Activated CD8-positive, alpha-beta T cell treated with anti-CD3 and anti-CD28 coated beads, Interleukin-2, amount 10 ng/mL, durations not matched to agents 7 days and 5 days (primary cell): ENCODE measurements around the gene TARBP1. TPM values are rescaled to one million over a fixed set of nuclear protein-coding genes. Genes with fewer than 3 reads are reported as not detected.

ENCODE experiments used
- ATAC-seq: fragments of 150-1000 bp; cut with Tn5 transposase; one replicate; pipeline ENCODE4 v1.10.0; 2021; ENCODE audit warnings: moderate library complexity
- CTCF ChIA-PET: fragments of 350-600 bp; sonication (Branson Sonifier 250); formaldehyde crosslinking; loops from one replicate; lab custom pipeline; 2021; ENCODE audit warnings: antibody characterized with exemption; lab: Charles Lee
- POLR2A ChIA-PET: fragments of 350-600 bp; sonication (Branson Sonifier 250); formaldehyde crosslinking; loops from one replicate; lab custom pipeline; 2021; ENCODE audit warnings: antibody characterized with exemption; lab: Charles Lee
- DNase-seq: peaks from one replicate; pipeline ENCODE4 v3.0.0-alpha.2; 2020
- H3K27ac Mint-ChIP-seq: one replicate; pipeline ENCODE4 v1.8.0; 2021; ENCODE audit warnings: mild to moderate bottlenecking, mixed read lengths
- H3K27me3 Mint-ChIP-seq: one replicate; pipeline ENCODE4 v1.8.0; 2021; ENCODE audit warnings: low read depth, mixed read lengths
- H3K36me3 Mint-ChIP-seq: one replicate; pipeline ENCODE4 v1.8.0; 2021; ENCODE audit warnings: low read depth, mixed read lengths
- H3K4me1 Mint-ChIP-seq: one replicate; pipeline ENCODE4 v1.8.0; 2021; ENCODE audit warnings: low read depth, mixed read lengths
- H3K4me3 Mint-ChIP-seq: one replicate; pipeline ENCODE4 v1.8.0; 2021; ENCODE audit warnings: mild to moderate bottlenecking, mixed read lengths
- H3K9me3 Mint-ChIP-seq: one replicate; pipeline ENCODE4 v1.8.0; 2022; ENCODE audit warnings: mixed read lengths; ENCODE audit not compliant: insufficient read depth
- total RNA-seq, 2 experiments: library from RNA; stranded (reverse); gene quantifications; one replicate each; pipeline ENCODE4 v1.2.3, GENCODE V29; 2021

TARBP1 gene
- total RNA-seq, 2 experiments from 2014 or later: 35.7 TPM

DNA sequence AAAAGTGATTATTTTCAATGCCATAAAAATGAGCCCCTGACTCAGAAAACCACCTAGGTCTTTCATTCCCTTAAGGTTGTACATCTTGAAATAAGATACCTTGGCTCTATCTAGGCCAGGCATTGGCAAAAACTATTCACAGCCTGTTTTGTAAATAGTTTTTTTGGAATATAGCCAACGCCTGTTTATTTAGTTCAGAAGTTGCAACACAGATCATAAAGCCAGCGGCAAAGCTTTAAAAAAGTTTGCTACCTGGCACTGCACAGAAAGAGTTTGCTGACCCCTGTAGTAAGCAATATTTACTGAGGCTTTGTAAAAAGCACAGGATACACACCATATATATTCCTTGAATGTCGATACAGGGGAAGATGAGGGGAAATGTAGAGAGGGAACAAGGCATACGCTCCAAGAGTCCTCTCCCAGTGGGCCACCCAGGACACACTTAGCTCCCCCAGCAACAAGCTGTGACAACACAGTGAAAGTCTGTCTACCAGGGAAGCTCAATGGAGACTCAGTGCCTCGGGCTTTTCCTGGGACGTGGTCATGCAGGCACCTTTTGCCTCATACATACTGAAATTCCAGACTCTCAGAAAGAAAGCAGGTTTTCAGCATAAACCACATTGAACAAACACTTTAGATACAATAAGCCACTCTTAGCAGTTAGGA is 20.5 kb downstream of the TARBP1 start:
- Mint-ChIP-seq H3K27ac (no peak overlapping the region), H3K4me1 (no peaks in the 10 kb centered on the region), H3K9me3 (no peaks in the 10 kb centered on the region), H3K27me3 (no peaks in the 10 kb centered on the region), H3K4me3 (no peak overlapping the region), H3K36me3 (peaks cover 38% of the 10 kb centered on the region)
- ChIA-PET CTCF (interaction anchor here (0.5 kb wide), 1 partner anchor 1452 kb away, joined by 3 read pairs; no protein-coding TSS in a partner anchor), POLR2A (interaction anchor here (1.0 kb wide), 1 partner anchor 85 kb away, joined by 3 read pairs; the partner anchor contains the start of gene COA6)
- DNase-seq (no peak), ATAC-seq (no peak)

DNA sequence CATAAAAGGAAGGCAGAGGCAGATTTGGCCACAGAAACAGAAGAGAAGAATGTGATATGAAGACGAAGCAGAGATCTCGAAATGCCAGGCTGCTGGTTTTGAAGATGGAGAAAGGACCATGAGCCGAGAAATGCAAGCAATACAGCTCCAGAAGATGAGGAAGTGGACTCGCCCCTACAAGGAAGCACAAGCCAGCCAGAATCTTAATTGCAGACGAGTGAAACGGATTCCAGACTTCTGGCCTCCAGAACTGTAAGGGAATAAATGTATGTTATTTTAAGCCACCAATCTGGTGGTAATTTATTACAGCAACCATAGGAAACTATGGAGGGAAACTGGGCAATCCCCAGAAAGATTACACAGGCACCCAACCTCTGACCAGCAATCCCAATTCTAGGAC is 24.1 kb downstream of the TARBP1 start:
- POLR2A ChIA-PET: no interaction called here
- Mint-ChIP-seq H3K27ac (no peak overlapping the region), H3K4me1 (no peaks in the 10 kb centered on the region), H3K36me3 (peaks cover 29% of the 10 kb centered on the region), H3K27me3 (no peaks in the 10 kb centered on the region), H3K4me3 (no peak overlapping the region), H3K9me3 (no peaks in the 10 kb centered on the region)
- CTCF ChIA-PET: no interaction called here
- no peak for ATAC-seq
- DNase-seq: no peak

- Mint-ChIP-seq H3K9me3 (no peaks in the 10 kb centered on the region), H3K27me3 (no peaks in the 10 kb centered on the region), H3K4me3 (no peak overlapping the region), H3K4me1 (no peaks in the 10 kb centered on the region), H3K27ac (no peak overlapping the region), H3K36me3 (peaks cover 38% of the 10 kb centered on the region)
- ChIA-PET POLR2A (no interaction called here), CTCF (no interaction called here)
- DNase-seq (no peak), ATAC-seq (no peak)
Observed at GRCh38 chr1:234452406-234452965, 26.5 kb downstream of the TARBP1 start.

DNA sequence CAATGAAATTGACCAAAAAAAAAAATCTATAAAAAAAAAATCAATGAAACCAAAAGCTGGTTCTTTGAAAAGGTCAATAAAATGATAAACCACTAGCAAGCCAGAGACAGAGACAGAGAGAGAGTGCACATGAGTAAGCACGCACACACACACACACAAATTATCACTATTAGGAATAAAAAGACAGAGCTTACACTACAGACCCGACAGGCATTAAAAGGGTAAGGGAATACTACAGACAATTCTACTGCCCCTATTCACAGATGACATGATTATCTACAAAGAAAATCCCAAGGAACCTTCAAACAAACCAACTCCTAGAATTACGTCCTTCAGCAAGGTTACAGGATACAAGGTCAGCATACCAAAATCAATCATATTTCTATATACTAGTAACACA is 38.6 kb downstream of the TARBP1 start:
- Mint-ChIP-seq H3K27me3 (no peaks in the 10 kb centered on the region), H3K27ac (no peak overlapping the region), H3K4me1 (peaks cover 2% of the 10 kb centered on the region), H3K4me3 (no peak overlapping the region), H3K9me3 (peaks cover 4% of the 10 kb centered on the region), H3K36me3 (peaks cover 66% of the 10 kb centered on the region)
- ChIA-PET POLR2A (no interaction called here), CTCF (interaction anchor here (1.5 kb wide), 1 partner anchor 14 kb away, joined by 3 read pairs; no protein-coding TSS in a partner anchor)
- DNase-seq (no peak), ATAC-seq (no peak)

GRCh38 chr1:234438579-234438978 is 40.4 kb downstream of the TARBP1 start:
- no peak for ATAC-seq
- Mint-ChIP-seq H3K9me3 (peaks cover 4% of the 10 kb centered on the region), H3K4me1 (peaks cover 2% of the 10 kb centered on the region), H3K27ac (no peak overlapping the region), H3K36me3 (peaks cover 61% of the 10 kb centered on the region), H3K4me3 (no peak overlapping the region), H3K27me3 (no peaks in the 10 kb centered on the region)
- POLR2A ChIA-PET: interaction anchor here (0.6 kb wide), 1 partner anchor 613 kb away, joined by 3 read pairs; no protein-coding TSS in a partner anchor
- CTCF ChIA-PET: no interaction called here
- no peak for DNase-seq

DNA sequence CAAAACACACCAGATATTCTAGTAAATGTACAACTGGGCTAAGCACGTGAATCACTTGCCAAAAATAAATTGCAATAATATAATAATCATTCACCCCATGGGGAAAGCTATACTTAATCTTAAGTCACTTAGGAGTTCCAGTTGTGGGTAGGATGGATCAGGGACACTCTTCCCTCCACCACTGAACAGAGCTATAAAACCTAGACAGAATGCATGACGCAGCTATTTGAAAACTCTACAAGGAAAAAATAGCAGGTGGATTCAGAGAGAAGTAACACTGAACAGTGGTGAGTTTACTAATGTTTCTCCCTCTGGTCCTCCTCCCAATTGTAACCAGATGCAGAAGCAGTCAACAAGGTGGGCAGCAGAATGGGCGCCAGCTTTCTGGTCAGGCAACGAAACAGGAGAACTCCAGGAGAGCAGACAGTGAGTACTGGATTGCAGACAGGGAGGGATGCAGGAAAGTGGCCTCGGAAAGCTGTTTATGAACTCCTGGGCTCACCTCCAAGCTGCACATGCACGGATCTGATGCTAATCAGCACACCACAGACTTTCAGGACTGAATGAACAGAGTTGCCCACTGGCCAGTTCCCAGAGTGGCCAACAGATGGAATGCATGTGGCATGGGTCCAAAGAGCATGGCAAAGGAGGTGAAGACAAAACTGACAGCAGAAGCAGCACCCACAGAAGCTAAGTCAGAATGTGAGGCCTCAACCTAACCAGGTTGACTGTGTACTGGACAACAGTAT is 41.4 kb downstream of the TARBP1 start:
- DNase-seq: no peak
- H3K27me3 Mint-ChIP-seq: no peaks in the 10 kb centered on the region
- no peak overlapping the region for H3K27ac Mint-ChIP-seq
- ChIA-PET POLR2A (no interaction called here), CTCF (interaction anchor here (1.6 kb wide), 1 partner anchor 12 kb away, joined by 4 read pairs; no protein-coding TSS in a partner anchor)
- ATAC-seq: no peak
- peaks cover 4% of the 10 kb centered on the region for H3K9me3 Mint-ChIP-seq
- H3K36me3 Mint-ChIP-seq: peaks cover 57% of the 10 kb centered on the region
- peaks cover 2% of the 10 kb centered on the region for H3K4me1 Mint-ChIP-seq
- H3K4me3 Mint-ChIP-seq: no peak overlapping the region

DNA sequence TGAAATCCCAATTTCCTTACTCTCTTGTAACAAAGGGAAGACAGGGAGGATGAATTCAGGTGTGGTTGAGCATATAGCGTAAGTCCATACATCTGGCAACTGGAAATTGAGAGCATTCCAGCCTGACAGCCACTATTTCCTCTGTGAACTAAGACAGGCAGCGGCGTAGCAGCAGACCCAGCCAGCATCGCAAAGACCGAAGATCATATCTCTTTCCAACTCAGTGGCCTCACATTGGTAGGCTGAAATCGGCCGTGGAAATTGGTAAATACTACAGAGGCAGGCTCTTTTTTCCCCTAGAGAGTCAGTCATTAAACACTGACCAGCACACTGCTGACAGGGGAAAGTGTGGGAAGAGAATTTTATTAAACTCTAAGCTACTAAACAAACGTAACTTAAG is 43.4 kb downstream of the TARBP1 start:
- H3K36me3 Mint-ChIP-seq: peaks cover 49% of the 10 kb centered on the region

DNA sequence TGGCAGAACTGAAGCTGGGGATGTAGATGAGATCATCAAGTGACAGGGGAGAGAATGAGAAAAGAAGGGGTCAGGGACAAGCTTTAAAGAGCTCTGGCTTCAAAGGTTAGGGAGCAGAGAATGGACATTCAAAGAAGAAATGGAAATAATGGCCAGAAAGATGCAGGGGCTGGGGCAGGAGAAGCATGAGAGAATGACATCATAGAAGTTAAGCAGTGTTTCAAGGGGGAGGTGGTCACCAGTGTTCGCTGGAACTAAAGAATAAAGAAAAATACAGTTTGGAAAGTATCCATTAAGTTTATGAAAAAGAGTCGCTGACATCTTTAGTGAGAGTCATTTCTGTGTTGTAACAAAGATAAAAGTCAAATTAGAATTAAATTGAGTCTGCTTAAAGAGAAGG is 44.3 kb downstream of the TARBP1 start:
- no peak for ATAC-seq
- CTCF ChIA-PET: no interaction called here
- no peak overlapping the region for H3K27ac Mint-ChIP-seq

More for the DNA sequence above, 43.4 kb downstream of the TARBP1 start:
- CTCF ChIA-PET: interaction anchor here (1.6 to 1.7 kb wide), 2 partner anchors 14 to 51 kb away, joined by 4 to 7 read pairs; no protein-coding TSS in a partner anchor
- H3K27me3 Mint-ChIP-seq: no peaks in the 10 kb centered on the region
- H3K4me3 Mint-ChIP-seq: no peak overlapping the region
- ATAC-seq (no peak), DNase-seq (no peak)
- no peaks in the 10 kb centered on the region for H3K4me1 Mint-ChIP-seq
- H3K27ac Mint-ChIP-seq: no peak overlapping the region
- peaks cover 3% of the 10 kb centered on the region for H3K9me3 Mint-ChIP-seq
- POLR2A ChIA-PET: no interaction called here

GRCh38 chr1:234433563-234434285 is 45.3 kb downstream of the TARBP1 start:
- no peak overlapping the region for H3K27ac Mint-ChIP-seq
- no peak for ATAC-seq
- ChIA-PET POLR2A (no interaction called here), CTCF (no interaction called here)
- no peak for DNase-seq
- H3K36me3 Mint-ChIP-seq: peaks cover 46% of the 10 kb centered on the region
- no peaks in the 10 kb centered on the region for H3K9me3 Mint-ChIP-seq
- H3K4me3 Mint-ChIP-seq: no peak overlapping the region
- H3K27me3 Mint-ChIP-seq: no peaks in the 10 kb centered on the region
- H3K4me1 Mint-ChIP-seq: no peaks in the 10 kb centered on the region

More for the DNA sequence above, 44.3 kb downstream of the TARBP1 start:
- H3K9me3 Mint-ChIP-seq: no peaks in the 10 kb centered on the region
- no peaks in the 10 kb centered on the region for H3K27me3 Mint-ChIP-seq
- DNase-seq: no peak
- POLR2A ChIA-PET: no interaction called here
- peaks cover 48% of the 10 kb centered on the region for H3K36me3 Mint-ChIP-seq
- H3K4me1 Mint-ChIP-seq: no peaks in the 10 kb centered on the region
- H3K4me3 Mint-ChIP-seq: no peak overlapping the region

DNA sequence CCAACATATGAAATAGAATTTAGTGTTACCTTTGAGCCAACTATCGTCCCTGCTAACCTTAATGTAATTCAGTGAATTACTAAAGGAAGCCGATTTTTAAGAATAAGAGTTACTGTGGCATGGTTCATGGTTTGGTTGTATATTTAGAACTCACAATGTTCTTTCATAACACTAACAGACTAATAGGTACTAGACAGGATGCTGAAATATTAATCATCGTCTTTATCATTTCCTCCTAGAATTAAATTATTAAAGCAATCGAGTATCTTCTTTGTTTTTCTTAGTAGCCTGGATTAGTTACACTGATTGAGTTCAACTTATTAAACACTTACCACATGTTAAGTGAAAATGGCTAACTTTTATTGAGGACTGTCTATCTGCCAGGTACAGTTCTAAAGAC is 47.7 kb downstream of the TARBP1 start:
- Mint-ChIP-seq H3K27me3 (no peaks in the 10 kb centered on the region), H3K36me3 (peaks cover 44% of the 10 kb centered on the region), H3K9me3 (no peaks in the 10 kb centered on the region), H3K4me1 (no peaks in the 10 kb centered on the region), H3K4me3 (no peak overlapping the region), H3K27ac (no peak overlapping the region)
- ATAC-seq (no peak), DNase-seq (no peak)
- ChIA-PET POLR2A (no interaction called here), CTCF (no interaction called here)

DNA sequence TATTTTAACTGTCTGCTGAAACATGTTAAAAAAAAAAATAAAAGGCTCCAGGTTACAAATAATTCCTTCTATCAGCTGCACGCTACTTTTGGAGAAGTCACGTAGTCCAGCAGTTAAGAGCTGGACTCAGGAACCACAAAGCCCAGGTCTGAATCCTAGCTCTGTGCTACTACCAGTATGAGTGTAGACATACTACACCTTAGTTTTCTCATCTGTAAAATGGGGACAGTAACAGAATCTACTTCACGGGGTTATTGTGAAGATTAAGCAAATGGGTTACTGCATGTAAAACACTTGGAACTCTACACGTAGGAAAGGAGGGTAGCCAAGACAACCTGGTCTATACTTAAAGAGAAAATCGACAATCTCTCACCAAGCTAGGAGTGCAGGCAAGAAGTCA is 48.3 kb downstream of the TARBP1 start:
- H3K36me3 Mint-ChIP-seq: peaks cover 44% of the 10 kb centered on the region

More for the DNA sequence above, 48.3 kb downstream of the TARBP1 start:
- ChIA-PET POLR2A (no interaction called here), CTCF (no interaction called here)
- DNase-seq (no peak), ATAC-seq (no peak)
- Mint-ChIP-seq H3K27me3 (no peaks in the 10 kb centered on the region), H3K9me3 (no peaks in the 10 kb centered on the region), H3K27ac (no peak overlapping the region), H3K4me3 (no peak overlapping the region), H3K4me1 (no peaks in the 10 kb centered on the region)
